ENCODE data around the gene TMEM254.

- no peak for TF ChIP-seq CTCF (conservative IDR thresholded peaks at IDR 0.05; ENCODE audit: low read length)
- no peak for TF ChIP-seq EZH2phosphoT487 (IDR thresholded peaks at IDR 0.05; ENCODE audit: borderline replicate concordance)
These were observed 46.0 kb upstream of the TMEM254 start for GRCh38 chr10:80032503-80032902.
